NB4 (cell line): Measurements from ENCODE around the gene FGF12.
A peak's percentile ranks its signal among the peaks of the same experiment; 100 is the strongest.

Experiments
- DNase-seq: peaks from one replicate; pipeline ENCODE4 v3.0.0; 2010; ENCODE audit warnings: low read depth
- H3K4me3 ChIP-seq: one replicate; pipeline ENCODE4 v1.5.1; 2011; ENCODE audit warnings: mild to moderate bottlenecking, low read depth, low read length, moderate library complexity
- CTCF ChIP-seq: IDR thresholded peaks from one replicate; pipeline ENCODE4 v1.5.1; 2012; ENCODE audit warnings: low read depth, low read length
- MAX ChIP-seq: IDR thresholded peaks from 2 replicates; pipeline ENCODE4 v1.6.1; 2011; ENCODE audit warnings: low read depth, low read length
- MYC ChIP-seq: IDR thresholded peaks from 2 replicates; pipeline ENCODE4 v1.6.1; 2011; ENCODE audit warnings: low read depth, low read length
- POLR2A ChIP-seq: IDR thresholded peaks from 2 replicates; pipeline ENCODE4 v1.6.1; 2011; ENCODE audit warnings: mild to moderate bottlenecking; ENCODE audit not compliant: insufficient read length; ENCODE audit errors: extremely low read depth

Gene FGF12

GRCh38 chr3:192566706-192567290, 160.5 kb downstream of the FGF12 start:
- peak; percentile 30 for TF ChIP-seq CTCF
- no peak for TF ChIP-seq POLR2A
- no peak for TF ChIP-seq MAX
- TF ChIP-seq MYC: no peak
- no peak overlapping the region for H3K4me3 ChIP-seq

GRCh38 chr3:192564611-192565010, 162.7 kb downstream of the FGF12 start:
- no peak for DNase-seq
- H3K4me3 ChIP-seq: no peak overlapping the region
- TF ChIP-seq MAX: no peak
- TF ChIP-seq CTCF: no peak
- TF ChIP-seq POLR2A: no peak

More at GRCh38 chr3:192566706-192567290, 160.5 kb downstream of the FGF12 start:
- peak; percentile 71 for DNase-seq

GRCh38 chr3:192563417-192563816, 163.9 kb downstream of the FGF12 start:
- TF ChIP-seq CTCF (no peak), POLR2A (no peak), MYC (no peak), MAX (no peak)
- no peak overlapping the region for H3K4me3 ChIP-seq
- no peak for DNase-seq

GRCh38 chr3:192553707-192554106, 173.6 kb downstream of the FGF12 start:
- no peak overlapping the region for H3K4me3 ChIP-seq
- TF ChIP-seq MAX (no peak), POLR2A (no peak), MYC (no peak), CTCF (no peak)
- no peak for DNase-seq

GRCh38 chr3:192550356-192550755, 177.0 kb downstream of the FGF12 start:
- TF ChIP-seq CTCF (no peak), MYC (no peak), POLR2A (no peak), MAX (no peak)
- no peak overlapping the region for H3K4me3 ChIP-seq
- DNase-seq: no peak

- no peak for DNase-seq
- H3K4me3 ChIP-seq: no peak overlapping the region
- TF ChIP-seq MYC (no peak), POLR2A (no peak), MAX (no peak), CTCF (no peak)
Observed at GRCh38 chr3:192545333-192545732, 182.0 kb downstream of the FGF12 start.
